GM21619 (cell line): ENCODE measurements around the gene XKRX.

Source experiments
- ATAC-seq: cut with Tn5 transposase; IDR thresholded peaks from one replicate; pipeline ENCODE4 v1.9.1; 2021; ENCODE audit not compliant: unreplicated experiment

XKRX gene

GRCh38 chrX:100895365-100896075 lies 33.2 kb downstream of the XKRX start:
- ATAC-seq: peak; percentile 71

GRCh38 chrX:100883654-100884053 lies 45.1 kb downstream of the XKRX start:
- no peak for ATAC-seq

GRCh38 chrX:100880368-100880767 lies 48.3 kb downstream of the XKRX start:
- no peak for ATAC-seq

- no peak for ATAC-seq
These were observed 54.4 kb downstream of the XKRX start, which contains the start of gene NOX1 for GRCh38 chrX:100874325-100874724. NOX1 (minus strand) TSS chrX:100874359; CDS start chrX:100874139, 220 bp downstream.

GRCh38 chrX:100871594-100872560 lies 56.8 kb downstream of the XKRX start:
- no peak for ATAC-seq

- no peak for ATAC-seq
These were observed 58.2 kb downstream of the XKRX start for GRCh38 chrX:100870527-100870926.

GRCh38 chrX:100868273-100868672 lies 60.4 kb downstream of the XKRX start:
- no peak for ATAC-seq

- ATAC-seq: no peak
These were observed 63.9 kb downstream of the XKRX start for GRCh38 chrX:100864657-100865391.
